Neural cell (in vitro differentiated cells): ENCODE results near the gene ZPLD1. TPM values are rescaled to one million over a fixed set of nuclear protein-coding genes. Genes with fewer than 3 reads are reported as not detected.

Source experiments
- H2AFZ ChIP-seq: fragments of 200-600, 300-800 bp; sonication (generic), shearing (Covaris generic); 2 replicates; pipeline ENCODE4 v1.6.0; 2014; ENCODE audit warnings: low read depth, mild to moderate bottlenecking, antibody characterized with exemption, low read length, moderate library complexity
- H3F3A ChIP-seq: fragments of 200-600 bp; shearing (Covaris generic); 2 replicates; pipeline ENCODE4 v1.6.1; 2016; ENCODE audit warnings: mild to moderate bottlenecking, moderate library complexity, mixed read lengths, antibody characterized with exemption, low read length; ENCODE audit not compliant: insufficient read depth, poor library complexity, severe bottlenecking
- H3K27ac ChIP-seq: fragments of 200-600, 300-800 bp; sonication (generic), shearing (Covaris generic); 2 replicates; pipeline ENCODE4 v1.5.1; 2014; ENCODE audit warnings: mild to moderate bottlenecking, low read length, moderate library complexity
- H3K27me3 ChIP-seq: fragments of 300-800, 200-600 bp; sonication (generic), shearing (Covaris generic); 2 replicates; pipeline ENCODE4 v1.6.0; 2014; ENCODE audit warnings: mild to moderate bottlenecking, low read depth, low read length, moderate library complexity; ENCODE audit not compliant: insufficient read depth
- H3K36me3 ChIP-seq: fragments of 300-800, 200-600 bp; sonication (generic), shearing (Covaris generic); 2 replicates; pipeline ENCODE4 v1.5.1; 2014; ENCODE audit warnings: mild to moderate bottlenecking, antibody characterized with exemption, low read length, moderate library complexity; ENCODE audit not compliant: insufficient read depth
- H3K4me2 ChIP-seq: fragments of 300-800, 200-600 bp; sonication (generic), shearing (Covaris generic); 2 replicates; pipeline ENCODE4 v1.6.0; 2014; ENCODE audit warnings: mild to moderate bottlenecking, low read length
- H3K4me3 ChIP-seq: fragments of 300-800, 200-600 bp; sonication (generic), shearing (Covaris generic); 2 replicates; pipeline ENCODE4 v1.5.1; 2014; ENCODE audit warnings: mild to moderate bottlenecking, low read length, moderate library complexity
- H3K79me2 ChIP-seq: fragments of 200-600 bp; shearing (Covaris generic); replicated peaks from 2 replicates; pipeline ENCODE4 v1.6.0; 2014; ENCODE audit warnings: mild to moderate bottlenecking, low read length, moderate library complexity; ENCODE audit not compliant: insufficient read depth
- H3K9ac ChIP-seq: fragments of 300-800, 200-600 bp; sonication (generic), shearing (Covaris generic); 2 replicates; pipeline ENCODE4 v1.6.1; 2016; ENCODE audit warnings: mild to moderate bottlenecking, low read length, mixed read lengths
- H3K9me2 ChIP-seq: fragments of 200-600 bp; shearing (Covaris generic); 2 replicates; pipeline ENCODE4 v1.6.1; 2016; ENCODE audit warnings: mild to moderate bottlenecking, low read length, mixed read lengths; ENCODE audit not compliant: insufficient read depth
- H3K9me3 ChIP-seq: fragments of 200-600, 300-800 bp; sonication (generic), shearing (Covaris generic); 2 replicates; pipeline ENCODE4 v1.6.1; 2016; ENCODE audit warnings: mild to moderate bottlenecking, mixed run types, low read length, moderate library complexity, mixed read lengths
- H4K20me1 ChIP-seq: fragments of 200-600 bp; shearing (Covaris generic); 2 replicates; pipeline ENCODE4 v1.6.1; 2016; ENCODE audit warnings: mild to moderate bottlenecking, mixed run types; ENCODE audit not compliant: insufficient read depth
- EP300 ChIP-seq: fragments of 450-650 bp; conservative IDR thresholded peaks from 2 replicates; pipeline ENCODE4 v1.6.1; 2014; ENCODE audit warnings: antibody characterized with exemption, mild to moderate bottlenecking, moderate library complexity; ENCODE audit not compliant: poor library complexity, severe bottlenecking
- EZH2 ChIP-seq: fragments of 200-600, 300-800 bp; shearing (Covaris generic), sonication (generic); IDR thresholded peaks from 2 replicates; pipeline ENCODE4 v1.6.1; 2014; ENCODE audit warnings: antibody characterized with exemption, low read length, borderline replicate concordance, mild to moderate bottlenecking; ENCODE audit not compliant: insufficient read depth, poor library complexity, severe bottlenecking
- MXI1 ChIP-seq: fragments of 450-650 bp; conservative IDR thresholded peaks from 2 replicates; pipeline ENCODE4 v1.6.1; 2014; ENCODE audit warnings: antibody characterized with exemption, mild to moderate bottlenecking; ENCODE audit not compliant: poor library complexity, severe bottlenecking
- POLR2AphosphoS5 ChIP-seq: IDR thresholded peaks from 2 replicates; pipeline ENCODE4 v1.6.1; 2012
- RAD21 ChIP-seq: fragments of 450-650 bp; conservative IDR thresholded peaks from 2 replicates; pipeline ENCODE4 v1.6.1; 2014; ENCODE audit warnings: antibody characterized with exemption, mild to moderate bottlenecking, moderate library complexity
- SMC3 ChIP-seq: fragments of 450-650 bp; conservative IDR thresholded peaks from 2 replicates; pipeline ENCODE4 v1.6.1; 2014; ENCODE audit warnings: antibody characterized with exemption, mild to moderate bottlenecking, moderate library complexity; ENCODE audit not compliant: poor library complexity
- TAF1 ChIP-seq: IDR thresholded peaks from 2 replicates; pipeline ENCODE4 v1.6.1; 2012; ENCODE audit warnings: low read depth
- polyA plus RNA-seq: library from polyadenylated mRNA; depleted of rRNA; stranded (reverse); fragments of >200 nt; gene quantifications from 2 replicates; pipeline ENCODE4 v1.2.3, GENCODE V29; 2014
- TF ChIP-seq, protein P1 (sequence below): IDR thresholded peaks from 2 replicates; pipeline ENCODE4 v1.6.1; 2012; ENCODE audit warnings: borderline replicate concordance
- TF ChIP-seq, protein P2 (sequence below): fragments of 450-650 bp; IDR thresholded peaks from 2 replicates; pipeline ENCODE4 v1.5.1; 2014; ENCODE audit warnings: antibody characterized with exemption, mild to moderate bottlenecking, moderate library complexity; ENCODE audit not compliant: poor library complexity, severe bottlenecking

The ZPLD1 gene
- polyA plus RNA-seq, 1 donor from 2014 or later, result not detected

- H2AFZ ChIP-seq, result no peak overlapping the region
- H3K9me3 ChIP-seq, result no peaks in the 10 kb centered on the region
- no peaks in the 10 kb centered on the region for H3K9me2 ChIP-seq
- H4K20me1 ChIP-seq, result no peaks in the 10 kb centered on the region
- H3K4me2 ChIP-seq, result no peak overlapping the region
- no peaks in the 10 kb centered on the region for H3K79me2 ChIP-seq
- TF ChIP-seq EZH2 (no peak), MXI1 (no peak), TAF1 (no peak), SMC3 (no peak)
- TF ChIP-seq, protein P1, sequence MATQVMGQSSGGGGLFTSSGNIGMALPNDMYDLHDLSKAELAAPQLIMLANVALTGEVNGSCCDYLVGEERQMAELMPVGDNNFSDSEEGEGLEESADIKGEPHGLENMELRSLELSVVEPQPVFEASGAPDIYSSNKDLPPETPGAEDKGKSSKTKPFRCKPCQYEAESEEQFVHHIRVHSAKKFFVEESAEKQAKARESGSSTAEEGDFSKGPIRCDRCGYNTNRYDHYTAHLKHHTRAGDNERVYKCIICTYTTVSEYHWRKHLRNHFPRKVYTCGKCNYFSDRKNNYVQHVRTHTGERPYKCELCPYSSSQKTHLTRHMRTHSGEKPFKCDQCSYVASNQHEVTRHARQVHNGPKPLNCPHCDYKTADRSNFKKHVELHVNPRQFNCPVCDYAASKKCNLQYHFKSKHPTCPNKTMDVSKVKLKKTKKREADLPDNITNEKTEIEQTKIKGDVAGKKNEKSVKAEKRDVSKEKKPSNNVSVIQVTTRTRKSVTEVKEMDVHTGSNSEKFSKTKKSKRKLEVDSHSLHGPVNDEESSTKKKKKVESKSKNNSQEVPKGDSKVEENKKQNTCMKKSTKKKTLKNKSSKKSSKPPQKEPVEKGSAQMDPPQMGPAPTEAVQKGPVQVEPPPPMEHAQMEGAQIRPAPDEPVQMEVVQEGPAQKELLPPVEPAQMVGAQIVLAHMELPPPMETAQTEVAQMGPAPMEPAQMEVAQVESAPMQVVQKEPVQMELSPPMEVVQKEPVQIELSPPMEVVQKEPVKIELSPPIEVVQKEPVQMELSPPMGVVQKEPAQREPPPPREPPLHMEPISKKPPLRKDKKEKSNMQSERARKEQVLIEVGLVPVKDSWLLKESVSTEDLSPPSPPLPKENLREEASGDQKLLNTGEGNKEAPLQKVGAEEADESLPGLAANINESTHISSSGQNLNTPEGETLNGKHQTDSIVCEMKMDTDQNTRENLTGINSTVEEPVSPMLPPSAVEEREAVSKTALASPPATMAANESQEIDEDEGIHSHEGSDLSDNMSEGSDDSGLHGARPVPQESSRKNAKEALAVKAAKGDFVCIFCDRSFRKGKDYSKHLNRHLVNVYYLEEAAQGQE, result no peak
- TF ChIP-seq, protein P2, sequence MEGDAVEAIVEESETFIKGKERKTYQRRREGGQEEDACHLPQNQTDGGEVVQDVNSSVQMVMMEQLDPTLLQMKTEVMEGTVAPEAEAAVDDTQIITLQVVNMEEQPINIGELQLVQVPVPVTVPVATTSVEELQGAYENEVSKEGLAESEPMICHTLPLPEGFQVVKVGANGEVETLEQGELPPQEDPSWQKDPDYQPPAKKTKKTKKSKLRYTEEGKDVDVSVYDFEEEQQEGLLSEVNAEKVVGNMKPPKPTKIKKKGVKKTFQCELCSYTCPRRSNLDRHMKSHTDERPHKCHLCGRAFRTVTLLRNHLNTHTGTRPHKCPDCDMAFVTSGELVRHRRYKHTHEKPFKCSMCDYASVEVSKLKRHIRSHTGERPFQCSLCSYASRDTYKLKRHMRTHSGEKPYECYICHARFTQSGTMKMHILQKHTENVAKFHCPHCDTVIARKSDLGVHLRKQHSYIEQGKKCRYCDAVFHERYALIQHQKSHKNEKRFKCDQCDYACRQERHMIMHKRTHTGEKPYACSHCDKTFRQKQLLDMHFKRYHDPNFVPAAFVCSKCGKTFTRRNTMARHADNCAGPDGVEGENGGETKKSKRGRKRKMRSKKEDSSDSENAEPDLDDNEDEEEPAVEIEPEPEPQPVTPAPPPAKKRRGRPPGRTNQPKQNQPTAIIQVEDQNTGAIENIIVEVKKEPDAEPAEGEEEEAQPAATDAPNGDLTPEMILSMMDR, result no peak
- no peaks in the 10 kb centered on the region for H3K36me3 ChIP-seq
- H3K4me3 ChIP-seq, result no peak overlapping the region
- H3K27ac ChIP-seq, result no peak overlapping the region
- no peak overlapping the region for H3K9ac ChIP-seq
- no peaks in the 10 kb centered on the region for H3F3A ChIP-seq
- no peaks in the 10 kb centered on the region for H3K27me3 ChIP-seq
Observed at GRCh38 chr3:102510663-102511062, 75.8 kb downstream of the ZPLD1 start.

- no peaks in the 10 kb centered on the region for H3K9me2 ChIP-seq
- H3K27ac ChIP-seq, result no peak overlapping the region
- no peak overlapping the region for H3K4me3 ChIP-seq
- H3F3A ChIP-seq, result no peaks in the 10 kb centered on the region
- H3K36me3 ChIP-seq, result no peaks in the 10 kb centered on the region
- H3K4me2 ChIP-seq, result no peak overlapping the region
- no peaks in the 10 kb centered on the region for H4K20me1 ChIP-seq
- no peak overlapping the region for H3K9ac ChIP-seq
- H3K27me3 ChIP-seq, result no peaks in the 10 kb centered on the region
- no peaks in the 10 kb centered on the region for H3K79me2 ChIP-seq
- no peak overlapping the region for H2AFZ ChIP-seq
- TF ChIP-seq, protein P1, result no peak
- TF ChIP-seq EP300 (no peak), SMC3 (no peak), RAD21 (no peak), POLR2AphosphoS5 (no peak)
- TF ChIP-seq, protein P2, result no peak
- no peaks in the 10 kb centered on the region for H3K9me3 ChIP-seq
Observed at GRCh38 chr3:102511168-102511567, 76.4 kb downstream of the ZPLD1 start.
